ENCODE results near the gene TAF10. TPM values are rescaled to one million over a fixed set of nuclear protein-coding genes. Genes with fewer than 3 reads are reported as not detected.

Gene TAF10
- total RNA-seq, 1 experiment from 2014 or later: 51.5 TPM

- Histone ChIP-seq H3K4me1 (replicated peaks; ENCODE audit: insufficient read depth) (no peaks in the 10 kb centered on the region), H3K9me3 (ENCODE audit: insufficient read depth, low read depth) (no peaks in the 10 kb centered on the region), H3K4me2 (no peak overlapping the region), H3K27ac (no peak overlapping the region), H3K27me3 (ENCODE audit: insufficient read depth, low read depth) (no peaks in the 10 kb centered on the region), H3F3A (ENCODE audit: insufficient read depth, low read depth) (no peaks in the 10 kb centered on the region), H4K20me1 (ENCODE audit: insufficient read depth) (no peaks in the 10 kb centered on the region), H3K36me3 (ENCODE audit: low read depth) (no peaks in the 10 kb centered on the region), H3K79me2 (ENCODE audit: low read depth) (no peaks in the 10 kb centered on the region), H3K4me3 (no peak overlapping the region), H3K9me2 (ENCODE audit: insufficient read depth) (no peaks in the 10 kb centered on the region), H2AFZ (no peak overlapping the region)
- no peak for DNase-seq
- intact Hi-C loops (cut with micrococcal nuclease; ENCODE audit: unreplicated experiment): no loop called here
- BruUV-seq (replicated peaks): no TSS peak
- TF ChIP-seq EZH2 (IDR thresholded peaks at IDR 0.05; ENCODE audit: low read depth): no peak
- TF ChIP-seq, protein P1, sequence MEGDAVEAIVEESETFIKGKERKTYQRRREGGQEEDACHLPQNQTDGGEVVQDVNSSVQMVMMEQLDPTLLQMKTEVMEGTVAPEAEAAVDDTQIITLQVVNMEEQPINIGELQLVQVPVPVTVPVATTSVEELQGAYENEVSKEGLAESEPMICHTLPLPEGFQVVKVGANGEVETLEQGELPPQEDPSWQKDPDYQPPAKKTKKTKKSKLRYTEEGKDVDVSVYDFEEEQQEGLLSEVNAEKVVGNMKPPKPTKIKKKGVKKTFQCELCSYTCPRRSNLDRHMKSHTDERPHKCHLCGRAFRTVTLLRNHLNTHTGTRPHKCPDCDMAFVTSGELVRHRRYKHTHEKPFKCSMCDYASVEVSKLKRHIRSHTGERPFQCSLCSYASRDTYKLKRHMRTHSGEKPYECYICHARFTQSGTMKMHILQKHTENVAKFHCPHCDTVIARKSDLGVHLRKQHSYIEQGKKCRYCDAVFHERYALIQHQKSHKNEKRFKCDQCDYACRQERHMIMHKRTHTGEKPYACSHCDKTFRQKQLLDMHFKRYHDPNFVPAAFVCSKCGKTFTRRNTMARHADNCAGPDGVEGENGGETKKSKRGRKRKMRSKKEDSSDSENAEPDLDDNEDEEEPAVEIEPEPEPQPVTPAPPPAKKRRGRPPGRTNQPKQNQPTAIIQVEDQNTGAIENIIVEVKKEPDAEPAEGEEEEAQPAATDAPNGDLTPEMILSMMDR (conservative IDR thresholded peaks at IDR 0.05): no peak
- ChIA-PET POLR2A (ENCODE audit: unreplicated experiment) (no interaction called here), CTCF (no interaction called here)
Measured at GRCh38 chr11:6625156-6625831, 13.3 kb upstream of the TAF10 start.

- TF ChIP-seq, protein P1 (conservative IDR thresholded peaks at IDR 0.05): no peak
- TF ChIP-seq EZH2 (IDR thresholded peaks at IDR 0.05; ENCODE audit: low read depth): no peak
- intact Hi-C loops (cut with micrococcal nuclease; ENCODE audit: unreplicated experiment): no loop called here
- POLR2A ChIA-PET (ENCODE audit: unreplicated experiment): no interaction called here
- no peaks in the 10 kb centered on the region for H3K9me3 ChIP-seq (ENCODE audit: insufficient read depth, low read depth)
- H3K9me2 ChIP-seq (ENCODE audit: insufficient read depth): no peaks in the 10 kb centered on the region
- H3K79me2 ChIP-seq (ENCODE audit: low read depth): peaks cover 1% of the 10 kb centered on the region; the same call in 1 of the 2 replicates
- no peaks in the 10 kb centered on the region for H3F3A ChIP-seq (ENCODE audit: insufficient read depth, low read depth)
- no peaks in the 10 kb centered on the region for H3K27me3 ChIP-seq (ENCODE audit: insufficient read depth, low read depth)
- DNase-seq: no peak
- H4K20me1 ChIP-seq (ENCODE audit: insufficient read depth): no peaks in the 10 kb centered on the region
- CTCF ChIA-PET: no interaction called here
- no peaks in the 10 kb centered on the region for H3K36me3 ChIP-seq (ENCODE audit: low read depth)
- H3K4me3 ChIP-seq: no peak overlapping the region
- H2AFZ ChIP-seq: no peak overlapping the region
- H3K4me2 ChIP-seq: no peak overlapping the region
- peaks cover 4% of the 10 kb centered on the region; the same call in 1 of the 2 replicates for H3K4me1 ChIP-seq (replicated peaks; ENCODE audit: insufficient read depth)
- BruUV-seq (replicated peaks): no TSS peak
- H3K27ac ChIP-seq: no peak overlapping the region
Measured at GRCh38 chr11:6623391-6624363, 11.7 kb upstream of the TAF10 start.

- H3K36me3 ChIP-seq (ENCODE audit: low read depth): no peaks in the 10 kb centered on the region
- H3K9me3 ChIP-seq (ENCODE audit: insufficient read depth, low read depth): no peaks in the 10 kb centered on the region
- ChIA-PET CTCF (no interaction called here), POLR2A (ENCODE audit: unreplicated experiment) (no interaction called here)
- H3K4me2 ChIP-seq: no peak overlapping the region
- H3K27ac ChIP-seq: no peak overlapping the region
- H3K9me2 ChIP-seq (ENCODE audit: insufficient read depth): no peaks in the 10 kb centered on the region
- H4K20me1 ChIP-seq (ENCODE audit: insufficient read depth): no peaks in the 10 kb centered on the region
- no peaks in the 10 kb centered on the region for H3F3A ChIP-seq (ENCODE audit: insufficient read depth, low read depth)
- no peaks in the 10 kb centered on the region for H3K27me3 ChIP-seq (ENCODE audit: insufficient read depth, low read depth)
- BruUV-seq (replicated peaks): no TSS peak
- no peak overlapping the region for H3K4me3 ChIP-seq
- TF ChIP-seq EZH2 (IDR thresholded peaks at IDR 0.05; ENCODE audit: low read depth): no peak
- TF ChIP-seq, protein P1 (conservative IDR thresholded peaks at IDR 0.05): no peak
- intact Hi-C loops (cut with micrococcal nuclease; ENCODE audit: unreplicated experiment): no loop called here
- peaks cover 4% of the 10 kb centered on the region; the same call in 1 of the 2 replicates for H3K4me1 ChIP-seq (replicated peaks; ENCODE audit: insufficient read depth)
- no peak overlapping the region for H2AFZ ChIP-seq
- H3K79me2 ChIP-seq (ENCODE audit: low read depth): peaks cover 4% of the 10 kb centered on the region; the same call in 1 of the 2 replicates
- DNase-seq: no peak
Measured at GRCh38 chr11:6622261-6623171, 10.5 kb upstream of the TAF10 start.

Data from PC-9 (cell line).